ENCODE results near the gene THSD1.

GRCh38 chr13:52377898-52378297, 28.1 kb downstream of the THSD1 start:
- TF ChIP-seq CTCF (tag by site-specific recombination; IDR thresholded peaks at IDR 0.05) (no peak), ZNF292 (tag by site-specific recombination; IDR thresholded peaks at IDR 0.05; ENCODE audit: borderline replicate concordance, low read depth) (no peak), REST (tag by site-specific recombination; IDR thresholded peaks at IDR 0.05) (no peak), PRDM10 (tag by site-specific recombination; IDR thresholded peaks at IDR 0.05) (no peak), ZNF645 (tag by site-specific recombination; IDR thresholded peaks at IDR 0.05) (no peak), ZNF121 (tag by site-specific recombination; IDR thresholded peaks at IDR 0.05) (no peak), ZNF350 (tag by site-specific recombination; IDR thresholded peaks at IDR 0.05) (no peak), KLF16 (tag by site-specific recombination; IDR thresholded peaks at IDR 0.05) (no peak), BCL11A (tag by site-specific recombination; IDR thresholded peaks at IDR 0.05; ENCODE audit: low read depth) (no peak), ZNF24 (tag by site-specific recombination; IDR thresholded peaks at IDR 0.05) (no peak), PRDM6 (tag by site-specific recombination; IDR thresholded peaks at IDR 0.05) (no peak), ZBTB11 (tag by site-specific recombination; conservative IDR thresholded peaks at IDR 0.05; ENCODE audit: low read depth) (no peak)

Data from HEK293 (cell line).